ENCODE data around the gene HSP90AB1. TPM values are rescaled to one million over a fixed set of nuclear protein-coding genes. Genes with fewer than 3 reads are reported as not detected.

Gene HSP90AB1
- total RNA-seq, 4 donors from 2014 or later, result 105 to 371 (median 242) TPM

DNA sequence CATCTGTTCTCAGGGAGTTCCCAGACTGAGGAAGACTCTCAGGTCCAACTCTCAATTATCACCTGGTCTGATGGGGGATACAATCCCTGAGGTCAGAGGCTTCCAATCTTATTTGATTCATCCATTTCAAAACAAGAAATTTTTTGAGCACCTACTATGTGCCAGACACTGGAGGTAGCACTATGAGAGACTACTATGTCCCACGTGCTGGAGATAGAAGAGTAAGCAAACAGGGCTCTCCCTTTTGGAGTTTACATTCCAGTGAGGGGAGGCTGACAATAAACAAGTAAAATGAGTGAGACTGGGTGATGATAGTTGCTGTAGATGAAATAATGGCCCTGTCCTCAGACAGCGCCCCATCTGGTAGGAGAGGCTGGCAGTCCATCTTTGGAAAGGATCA lies 39.8 kb downstream of the HSP90AB1 start:
- Histone ChIP-seq H3K9me3 (no peaks in the 10 kb centered on the region), H3K4me1 (no peaks in the 10 kb centered on the region), H3K27me3 (peaks cover 54% of the 10 kb centered on the region), H3K4me3 (no peak overlapping the region), H3K27ac (no peak overlapping the region), H3K36me3 (no peaks in the 10 kb centered on the region)
- in situ Hi-C loops (cut with MboI; ENCODE audit: low pct_ligation_motif_present in 1 of 4, low pct_unique_long_range_greater_than_20kb in 1 of 4, low sequenced_read_pairs in 3 of 4), result no loop called here
- no peak for TF ChIP-seq EP300 (IDR thresholded peaks at IDR 0.05; ENCODE audit: low read depth)
- TF ChIP-seq, protein P1, sequence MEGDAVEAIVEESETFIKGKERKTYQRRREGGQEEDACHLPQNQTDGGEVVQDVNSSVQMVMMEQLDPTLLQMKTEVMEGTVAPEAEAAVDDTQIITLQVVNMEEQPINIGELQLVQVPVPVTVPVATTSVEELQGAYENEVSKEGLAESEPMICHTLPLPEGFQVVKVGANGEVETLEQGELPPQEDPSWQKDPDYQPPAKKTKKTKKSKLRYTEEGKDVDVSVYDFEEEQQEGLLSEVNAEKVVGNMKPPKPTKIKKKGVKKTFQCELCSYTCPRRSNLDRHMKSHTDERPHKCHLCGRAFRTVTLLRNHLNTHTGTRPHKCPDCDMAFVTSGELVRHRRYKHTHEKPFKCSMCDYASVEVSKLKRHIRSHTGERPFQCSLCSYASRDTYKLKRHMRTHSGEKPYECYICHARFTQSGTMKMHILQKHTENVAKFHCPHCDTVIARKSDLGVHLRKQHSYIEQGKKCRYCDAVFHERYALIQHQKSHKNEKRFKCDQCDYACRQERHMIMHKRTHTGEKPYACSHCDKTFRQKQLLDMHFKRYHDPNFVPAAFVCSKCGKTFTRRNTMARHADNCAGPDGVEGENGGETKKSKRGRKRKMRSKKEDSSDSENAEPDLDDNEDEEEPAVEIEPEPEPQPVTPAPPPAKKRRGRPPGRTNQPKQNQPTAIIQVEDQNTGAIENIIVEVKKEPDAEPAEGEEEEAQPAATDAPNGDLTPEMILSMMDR (IDR thresholded peaks at IDR 0.05), result no peak
- no peak for TF ChIP-seq POLR2A (IDR thresholded peaks at IDR 0.05)
- no peak for TF ChIP-seq POLR2AphosphoS5 (IDR thresholded peaks at IDR 0.05)
- WGBS, 2 donors (ENCODE audit: low coverage in 1 of 2), result 50 to 59% methylated on average over 2 of the region's 2 CpGs
- DNase-seq, result no peak
- intact Hi-C loops (cut with DNase I; ENCODE audit: low total_unique reads), result no loop called here

DNA sequence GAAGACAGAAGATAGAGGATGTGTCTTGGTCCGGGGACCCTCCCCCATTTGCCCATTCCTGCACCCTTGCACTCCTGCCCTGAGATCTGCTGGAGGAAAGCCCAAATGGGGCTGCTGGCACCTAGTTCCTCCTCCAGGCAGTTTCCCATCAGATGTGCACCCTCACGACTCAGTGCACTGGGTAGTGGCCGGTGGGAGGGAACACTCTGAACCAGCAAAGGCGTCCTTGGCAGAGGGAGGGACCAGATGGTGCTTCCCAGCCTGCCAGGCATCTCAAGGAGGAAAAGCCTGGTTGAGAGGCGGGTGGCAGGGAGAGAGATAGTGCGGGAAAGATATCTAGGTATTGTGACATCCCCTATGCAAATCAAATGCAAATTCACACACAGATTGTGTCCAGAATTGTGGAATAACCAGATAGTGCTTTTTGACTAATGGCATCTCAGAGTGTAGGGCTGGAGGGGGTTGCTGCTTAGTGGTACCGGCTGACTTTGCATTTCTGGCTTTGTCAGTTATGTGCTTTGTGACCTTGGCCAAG lies 42.9 kb downstream of the HSP90AB1 start:
- 45 to 58% methylated on average over 4 to 7 of the region's 7 CpGs for WGBS, 2 donors (ENCODE audit: low coverage in 1 of 2)
- no peak overlapping the region for H3K4me3 ChIP-seq
- intact Hi-C loops (cut with DNase I; ENCODE audit: low total_unique reads) (loop anchor here (5.0 kb wide), 1 partner anchor 1217 kb away; no protein-coding TSS in a partner anchor), in situ Hi-C loops (cut with MboI; ENCODE audit: low pct_ligation_motif_present in 1 of 4, low pct_unique_long_range_greater_than_20kb in 1 of 4, low sequenced_read_pairs in 3 of 4) (no loop called here)
- H3K4me1 ChIP-seq, result no peaks in the 10 kb centered on the region
- no peak for TF ChIP-seq EP300 (IDR thresholded peaks at IDR 0.05; ENCODE audit: low read depth)
- no peak for TF ChIP-seq POLR2A (IDR thresholded peaks at IDR 0.05)
- no peak for TF ChIP-seq POLR2AphosphoS5 (IDR thresholded peaks at IDR 0.05)
- TF ChIP-seq, protein P1 (IDR thresholded peaks at IDR 0.05), result no peak
- no peaks in the 10 kb centered on the region for H3K36me3 ChIP-seq
- H3K9me3 ChIP-seq, result no peaks in the 10 kb centered on the region
- H3K27me3 ChIP-seq, result peaks cover 84% of the 10 kb centered on the region
- no peak for DNase-seq
- no peak overlapping the region for H3K27ac ChIP-seq

DNA sequence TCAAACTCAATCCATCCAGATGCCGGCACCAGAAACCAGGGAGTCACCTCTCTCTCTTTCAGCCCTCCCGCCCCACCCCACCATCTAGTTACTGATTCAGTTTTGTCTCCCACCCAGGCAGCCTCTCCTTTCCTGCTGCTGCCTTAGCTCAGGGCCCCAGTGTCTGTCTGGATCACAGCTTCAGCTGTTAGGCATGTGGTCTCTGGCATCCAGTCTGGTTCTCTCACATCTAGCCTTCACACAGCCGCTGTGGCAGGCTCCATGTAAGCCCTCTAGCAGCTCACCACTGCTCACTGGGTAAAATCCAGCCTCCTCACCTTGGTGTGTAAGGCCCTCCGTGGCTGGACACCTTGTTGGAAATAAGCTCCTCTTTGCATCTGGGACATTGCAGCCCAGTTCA lies 44.9 kb downstream of the HSP90AB1 start:
- intact Hi-C loops (cut with DNase I; ENCODE audit: low total_unique reads) (loop anchor here (5.0 kb wide), 1 partner anchor 1220 kb away; no protein-coding TSS in a partner anchor), in situ Hi-C loops (cut with MboI; ENCODE audit: low pct_ligation_motif_present in 1 of 4, low pct_unique_long_range_greater_than_20kb in 1 of 4, low sequenced_read_pairs in 3 of 4) (no loop called here)
- Histone ChIP-seq H3K9me3 (no peaks in the 10 kb centered on the region), H3K4me3 (no peak overlapping the region), H3K4me1 (peaks cover 0 to 2% (median under 1%) of the 10 kb centered on the region in 4 donors), H3K36me3 (no peaks in the 10 kb centered on the region), H3K27me3 (peaks cover 96% of the 10 kb centered on the region), H3K27ac (no peak overlapping the region)
- TF ChIP-seq, protein P1 (IDR thresholded peaks at IDR 0.05), result no peak
- TF ChIP-seq EP300 (IDR thresholded peaks at IDR 0.05; ENCODE audit: low read depth), result no peak
- no peak for TF ChIP-seq POLR2A (IDR thresholded peaks at IDR 0.05)
- no peak for TF ChIP-seq POLR2AphosphoS5 (IDR thresholded peaks at IDR 0.05)
- DNase-seq, result no peak
- WGBS, 2 donors (ENCODE audit: low coverage in 1 of 2), result 68% methylated on average over 4 of the region's 4 CpGs; no CpG with 5 or more reads in 1 of the 2 donors

DNA sequence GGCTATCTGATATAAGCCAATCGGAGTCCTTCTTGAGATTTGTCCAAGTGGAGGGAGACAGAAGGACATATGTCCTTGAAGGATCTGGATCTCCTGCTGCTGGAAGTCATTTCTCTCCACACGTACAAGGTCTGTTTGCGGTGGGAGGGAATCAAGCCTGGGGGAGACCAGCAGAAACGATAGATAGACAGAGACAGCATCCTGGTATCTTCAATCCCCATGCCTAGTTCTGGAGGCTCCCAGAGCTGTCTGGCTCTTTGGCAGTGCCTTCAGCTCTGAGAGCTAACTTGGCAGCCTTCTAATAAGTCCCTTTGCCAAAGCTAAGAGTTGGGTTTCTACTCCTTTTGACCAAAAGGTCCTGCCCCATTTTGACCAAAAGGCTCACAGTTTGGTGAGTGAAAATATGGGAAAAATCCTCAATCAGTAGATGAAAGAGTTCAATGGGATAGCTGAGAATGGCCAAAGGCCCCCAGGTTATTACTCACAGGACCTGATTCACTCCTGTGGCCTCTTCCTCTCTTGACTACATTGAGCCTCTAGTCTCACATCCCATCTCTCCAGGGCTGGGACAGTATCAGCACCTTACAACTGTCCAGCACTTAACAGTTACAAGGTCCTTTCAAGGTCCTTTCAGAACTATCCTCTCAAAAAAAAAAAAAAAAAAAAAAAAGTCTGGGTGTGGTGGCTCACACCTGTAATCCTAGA lies 45.9 kb downstream of the HSP90AB1 start:
- in situ Hi-C loops (cut with MboI; ENCODE audit: low pct_ligation_motif_present in 1 of 4, low pct_unique_long_range_greater_than_20kb in 1 of 4, low sequenced_read_pairs in 3 of 4), result no loop called here

More for the DNA sequence above, 45.9 kb downstream of the HSP90AB1 start:
- H3K4me1 ChIP-seq, result peaks cover 6 to 12% (median 10%) of the 10 kb centered on the region in 4 donors
- no peak overlapping the region for H3K27ac ChIP-seq
- no peaks in the 10 kb centered on the region for H3K9me3 ChIP-seq
- WGBS, 2 donors (ENCODE audit: low coverage in 1 of 2), result 80 to 83% methylated on average over 1 to 4 of the region's 4 CpGs
- TF ChIP-seq POLR2AphosphoS5 (IDR thresholded peaks at IDR 0.05), result no peak
- DNase-seq, result no peak
- no peaks in the 10 kb centered on the region for H3K36me3 ChIP-seq
- H3K27me3 ChIP-seq, result peaks cover 96% of the 10 kb centered on the region
- intact Hi-C loops (cut with DNase I; ENCODE audit: low total_unique reads), result loop anchor here (5.0 kb wide), 1 partner anchor 1221 kb away; no protein-coding TSS in a partner anchor
- no peak overlapping the region for H3K4me3 ChIP-seq
